Astrocyte of the cerebellum (primary cell): Measurements from ENCODE around the gene STPG4.
A peak's percentile ranks its signal among the peaks of the same experiment; 100 is the strongest.

Experiments
- DNase-seq: peaks from one replicate; pipeline ENCODE4 v3.0.0-alpha.2; 2011; ENCODE audit warnings: low read depth
- H3K4me3 ChIP-seq: 2 replicates; pipeline ENCODE4 v1.5.1; 2011; ENCODE audit warnings: mild to moderate bottlenecking, low read depth, low read length, moderate library complexity
- in situ Hi-C: cut with HindIII; loops from 2 replicates; pipeline ENCODE4 v1.10.0; 2017; ENCODE audit warnings: low sequenced_read_pairs
- TF ChIP-seq, protein P1 (sequence below): IDR thresholded peaks from 2 replicates; pipeline ENCODE4 v1.5.1; 2012; ENCODE audit warnings: low read length, low read depth, moderate library complexity, mild to moderate bottlenecking; ENCODE audit errors: missing control alignments

STPG4 gene

DNA sequence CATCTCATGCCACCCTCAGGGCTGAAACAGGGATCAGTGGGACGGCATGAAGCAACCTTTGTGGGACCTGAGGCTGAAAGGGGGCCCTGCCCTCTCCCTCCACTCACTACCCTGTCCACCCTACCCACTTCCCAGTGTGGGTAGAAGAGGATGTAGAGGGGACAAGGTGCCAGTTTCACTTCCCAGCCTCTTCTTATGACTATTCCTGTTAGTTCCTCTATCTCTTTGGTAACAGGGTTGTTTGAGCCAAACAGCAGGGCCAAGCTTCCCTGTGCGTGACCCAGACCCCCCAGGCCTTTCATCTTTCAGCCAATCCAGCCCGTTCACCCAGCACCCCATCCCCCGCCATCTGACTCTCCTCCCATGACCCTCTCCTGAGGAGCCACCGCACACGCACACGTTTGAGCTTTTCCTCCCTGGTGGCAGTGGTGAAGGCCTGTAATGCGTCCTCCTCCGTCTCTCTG, 82.3 kb downstream of the STPG4 start:
- TF ChIP-seq, protein P1, sequence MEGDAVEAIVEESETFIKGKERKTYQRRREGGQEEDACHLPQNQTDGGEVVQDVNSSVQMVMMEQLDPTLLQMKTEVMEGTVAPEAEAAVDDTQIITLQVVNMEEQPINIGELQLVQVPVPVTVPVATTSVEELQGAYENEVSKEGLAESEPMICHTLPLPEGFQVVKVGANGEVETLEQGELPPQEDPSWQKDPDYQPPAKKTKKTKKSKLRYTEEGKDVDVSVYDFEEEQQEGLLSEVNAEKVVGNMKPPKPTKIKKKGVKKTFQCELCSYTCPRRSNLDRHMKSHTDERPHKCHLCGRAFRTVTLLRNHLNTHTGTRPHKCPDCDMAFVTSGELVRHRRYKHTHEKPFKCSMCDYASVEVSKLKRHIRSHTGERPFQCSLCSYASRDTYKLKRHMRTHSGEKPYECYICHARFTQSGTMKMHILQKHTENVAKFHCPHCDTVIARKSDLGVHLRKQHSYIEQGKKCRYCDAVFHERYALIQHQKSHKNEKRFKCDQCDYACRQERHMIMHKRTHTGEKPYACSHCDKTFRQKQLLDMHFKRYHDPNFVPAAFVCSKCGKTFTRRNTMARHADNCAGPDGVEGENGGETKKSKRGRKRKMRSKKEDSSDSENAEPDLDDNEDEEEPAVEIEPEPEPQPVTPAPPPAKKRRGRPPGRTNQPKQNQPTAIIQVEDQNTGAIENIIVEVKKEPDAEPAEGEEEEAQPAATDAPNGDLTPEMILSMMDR, result no peak
- no peak overlapping the region for H3K4me3 ChIP-seq
- in situ Hi-C loops, result no loop called here
- DNase-seq, result no peak

DNA sequence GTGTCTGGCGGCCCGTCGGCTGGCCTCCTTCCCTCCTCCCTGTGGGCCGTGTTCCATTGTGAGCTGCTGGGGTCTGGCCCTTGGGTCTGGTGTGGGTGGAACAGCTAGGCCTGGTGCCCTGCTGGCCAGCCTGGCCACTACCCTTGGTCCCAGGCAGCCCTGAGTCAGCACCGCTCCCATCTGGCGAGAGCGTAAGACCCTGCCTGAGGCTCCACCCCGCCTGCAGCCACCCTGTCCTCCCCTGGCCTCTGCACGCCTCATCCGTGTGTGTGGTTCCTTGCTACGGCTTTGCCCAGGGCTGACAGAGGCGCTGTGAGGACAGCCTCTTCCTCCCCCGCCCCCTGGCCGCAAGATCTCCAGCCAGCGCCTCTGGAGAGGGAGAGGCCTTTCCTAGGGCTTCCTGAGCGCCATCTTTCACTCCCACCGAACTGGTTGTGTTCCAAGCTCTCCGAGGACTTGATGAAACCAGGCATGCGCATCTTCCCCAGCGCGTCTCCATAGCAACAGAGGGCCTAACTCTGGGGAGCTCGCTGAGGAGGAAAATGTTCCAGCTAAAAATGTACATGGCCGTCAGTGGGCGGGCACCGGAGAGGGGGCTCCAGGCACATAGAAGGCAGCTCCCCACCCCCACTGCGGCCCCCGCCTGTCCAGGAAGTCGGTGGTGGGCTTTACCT, 83.0 kb downstream of the STPG4 start:
- H3K4me3 ChIP-seq, result no peak overlapping the region
- TF ChIP-seq, protein P1, result peak; percentile 29
- DNase-seq, result peak; percentile 95
- in situ Hi-C loops, result no loop called here

DNA sequence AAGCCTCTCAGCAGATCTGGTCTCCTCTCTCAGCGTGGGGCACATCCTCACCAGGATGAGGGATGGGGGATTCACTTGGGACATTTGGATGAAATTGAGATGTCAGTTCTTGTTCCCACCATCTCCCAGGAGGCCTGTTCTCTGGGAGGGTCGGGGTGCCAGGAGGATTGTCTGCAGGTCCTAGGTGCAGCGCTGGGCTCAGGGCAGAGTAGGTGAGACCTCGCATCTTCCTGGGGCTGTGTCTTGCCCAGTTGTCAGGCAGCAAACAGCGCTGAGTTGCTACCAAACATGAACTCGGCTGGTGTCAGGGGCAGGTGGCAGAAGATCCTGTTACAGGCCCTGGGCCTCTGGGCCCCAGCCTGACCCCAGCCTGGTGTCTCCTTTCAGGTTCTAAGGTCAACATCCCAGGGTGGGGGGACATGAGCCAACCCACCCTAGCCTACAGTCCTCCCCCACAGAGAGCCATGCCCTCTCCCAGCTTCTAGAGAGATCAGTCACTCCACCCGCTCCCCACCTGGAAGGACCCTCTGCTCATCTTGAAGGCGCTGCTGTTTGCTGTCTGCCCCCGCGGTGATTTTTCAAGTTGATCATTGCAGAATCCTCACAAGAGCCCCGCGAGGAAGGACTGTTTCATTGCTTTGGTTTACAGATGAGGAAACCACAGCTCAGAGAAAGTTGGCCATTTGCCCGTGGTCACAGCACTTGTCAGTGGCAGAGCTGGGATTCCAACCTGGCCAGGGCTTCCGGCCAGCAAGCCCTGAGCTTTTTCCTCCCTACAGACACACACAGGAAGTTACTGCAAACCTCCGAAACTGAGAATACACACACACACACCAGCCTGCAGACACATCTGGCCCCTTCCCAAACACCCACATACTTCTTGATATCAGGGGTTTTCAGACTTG, 83.9 kb downstream of the STPG4 start:
- in situ Hi-C loops, result no loop called here
- H3K4me3 ChIP-seq, result no peak overlapping the region

DNA sequence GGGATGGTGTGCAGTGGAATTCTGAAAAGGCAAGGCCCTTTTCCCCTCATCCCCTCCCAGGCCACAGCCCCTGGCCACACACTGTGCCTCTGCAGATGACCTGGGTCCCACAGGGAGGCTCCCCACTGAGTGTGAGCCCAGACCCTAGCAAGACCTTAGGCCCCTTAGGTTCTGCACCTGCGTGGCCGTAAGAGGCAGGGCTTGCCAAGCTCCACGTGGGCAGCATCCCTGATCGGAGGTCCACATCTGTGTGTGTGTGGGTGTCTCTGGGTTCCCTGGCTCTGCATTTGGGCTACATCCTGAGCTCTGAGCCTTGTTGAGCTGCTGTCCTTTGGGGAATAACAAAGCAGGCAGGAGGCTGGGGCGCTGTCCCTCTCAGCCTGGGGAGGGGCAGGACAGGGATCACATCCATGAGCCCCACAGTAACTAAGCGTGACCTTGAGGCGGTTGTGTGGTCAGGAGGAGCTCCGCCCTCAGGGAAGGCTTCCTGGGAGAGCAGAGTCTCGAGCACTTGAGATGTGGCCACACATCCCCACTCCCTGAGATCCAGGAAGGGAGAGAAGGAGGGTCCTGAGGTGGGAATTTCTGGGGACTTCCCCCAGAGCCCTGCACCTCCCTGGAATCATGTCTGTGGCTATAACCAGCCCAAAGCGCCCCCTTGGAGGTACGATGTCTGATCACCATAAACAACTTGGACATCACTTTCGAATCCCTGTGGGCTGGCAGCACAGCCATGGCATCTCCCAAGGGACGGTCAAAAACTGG, 84.8 kb downstream of the STPG4 start:
- in situ Hi-C loops, result no loop called here
- TF ChIP-seq, protein P1, result no peak
- no peak overlapping the region for H3K4me3 ChIP-seq
- no peak for DNase-seq

More for the DNA sequence above, 83.9 kb downstream of the STPG4 start:
- DNase-seq, result peak; percentile 71
- TF ChIP-seq, protein P1, result no peak

- DNase-seq, result peak; percentile 24
- TF ChIP-seq, protein P1, result no peak
- in situ Hi-C loops, result no loop called here
- no peak overlapping the region for H3K4me3 ChIP-seq
Observed at GRCh38 chr2:47069628-47070154, 85.4 kb downstream of the STPG4 start.
